Omental fat pad (tissue), 4 donors: ENCODE data around the gene TSN. TPM values are rescaled to one million over a fixed set of nuclear protein-coding genes. Genes with fewer than 3 reads are reported as not detected.

Experiments
- ATAC-seq: fragments of 150-250 bp; one replicate; pipeline ENCODE4 v1.9.1; 2016; ENCODE audit warnings: mild to moderate bottlenecking, moderate library complexity; ENCODE audit not compliant: low FRiP score
- DNase-seq: peaks from one replicate; pipeline ENCODE4 v3.0.0-alpha.2; 2019; ENCODE audit warnings: low spot score
- total RNA-seq, 4 donors: library from RNA; depleted of rRNA; stranded (reverse); fragments of >200 nt; gene quantifications; one replicate each; pipeline ENCODE4 v1.1.0, GENCODE V29; 2016
- TF ChIP-seq, protein P1 (sequence below), 3 donors: fragments of 450-650 bp; IDR thresholded peaks; one replicate each; pipeline ENCODE4 v1.5.1; 2016 to 2017; ENCODE audit warnings: antibody characterized with exemption in 3 of 3, mild to moderate bottlenecking in 3 of 3, moderate library complexity in 2 of 3

Gene TSN
- total RNA-seq, 4 donors from 2014 or later: 28.3 to 39.5 (median 33.2) TPM

GRCh38 chr2:121746071-121746578 is 9.3 kb upstream of the TSN start:
- TF ChIP-seq, protein P1, sequence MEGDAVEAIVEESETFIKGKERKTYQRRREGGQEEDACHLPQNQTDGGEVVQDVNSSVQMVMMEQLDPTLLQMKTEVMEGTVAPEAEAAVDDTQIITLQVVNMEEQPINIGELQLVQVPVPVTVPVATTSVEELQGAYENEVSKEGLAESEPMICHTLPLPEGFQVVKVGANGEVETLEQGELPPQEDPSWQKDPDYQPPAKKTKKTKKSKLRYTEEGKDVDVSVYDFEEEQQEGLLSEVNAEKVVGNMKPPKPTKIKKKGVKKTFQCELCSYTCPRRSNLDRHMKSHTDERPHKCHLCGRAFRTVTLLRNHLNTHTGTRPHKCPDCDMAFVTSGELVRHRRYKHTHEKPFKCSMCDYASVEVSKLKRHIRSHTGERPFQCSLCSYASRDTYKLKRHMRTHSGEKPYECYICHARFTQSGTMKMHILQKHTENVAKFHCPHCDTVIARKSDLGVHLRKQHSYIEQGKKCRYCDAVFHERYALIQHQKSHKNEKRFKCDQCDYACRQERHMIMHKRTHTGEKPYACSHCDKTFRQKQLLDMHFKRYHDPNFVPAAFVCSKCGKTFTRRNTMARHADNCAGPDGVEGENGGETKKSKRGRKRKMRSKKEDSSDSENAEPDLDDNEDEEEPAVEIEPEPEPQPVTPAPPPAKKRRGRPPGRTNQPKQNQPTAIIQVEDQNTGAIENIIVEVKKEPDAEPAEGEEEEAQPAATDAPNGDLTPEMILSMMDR (IDR thresholded peaks at IDR 0.05): no peak
- no peak for DNase-seq
- ATAC-seq: no peak

GRCh38 chr2:121748202-121748601 is 7.2 kb upstream of the TSN start:
- TF ChIP-seq, protein P1 (IDR thresholded peaks at IDR 0.05): no peak
- DNase-seq: no peak
- ATAC-seq: no peak

DNA sequence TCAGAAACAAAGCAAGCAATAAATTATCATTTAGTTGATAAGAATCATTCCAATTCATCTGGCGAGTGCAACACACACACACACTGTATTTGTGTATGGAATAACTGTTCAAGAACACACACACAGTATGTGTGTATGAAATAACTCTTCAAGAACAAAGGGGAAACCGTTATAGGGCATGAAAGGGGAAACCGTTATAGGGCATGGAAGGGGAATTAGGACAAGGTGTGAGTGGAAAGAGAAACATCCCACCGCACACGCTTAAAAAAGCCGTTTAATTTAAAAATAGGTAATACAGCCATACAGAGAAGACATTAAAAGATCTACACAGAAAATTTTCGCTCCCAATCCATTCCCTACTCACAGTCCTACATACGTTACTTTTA is 607 bp upstream of the TSN start:
- no peak for DNase-seq
- no peak for ATAC-seq
- TF ChIP-seq, protein P1 (IDR thresholded peaks at IDR 0.05): no peak

DNA sequence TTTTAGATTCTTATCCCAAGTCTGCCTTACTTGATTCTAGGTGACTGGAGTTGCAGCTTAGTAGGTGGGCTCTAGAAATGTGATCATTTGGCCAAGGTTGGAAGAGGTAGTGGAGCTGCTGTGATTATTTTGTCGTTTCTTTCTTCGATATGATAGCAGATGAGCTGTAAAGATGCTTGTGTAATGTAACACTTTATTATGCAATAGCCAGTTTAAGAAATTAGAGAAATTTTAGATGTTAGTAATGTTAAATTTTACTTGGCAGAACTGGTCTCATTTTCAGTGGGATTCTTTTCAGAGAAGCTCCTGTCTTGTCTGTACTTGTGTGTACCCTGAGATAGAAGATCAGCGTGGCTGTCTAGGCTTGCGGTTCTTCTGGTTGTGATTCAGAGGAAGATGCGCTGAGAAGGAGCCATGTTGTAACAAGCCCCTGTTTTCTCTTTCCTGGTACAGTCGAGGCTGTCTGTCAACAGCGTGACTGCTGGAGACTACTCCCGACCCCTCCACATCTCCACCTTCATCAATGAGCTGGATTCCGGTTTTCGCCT is 9.3 kb downstream of the TSN start:
- TF ChIP-seq, protein P1 (IDR thresholded peaks at IDR 0.05): no peak
- ATAC-seq (no peak), DNase-seq (no peak)

- TF ChIP-seq, protein P1 (IDR thresholded peaks at IDR 0.05): no peak
- ATAC-seq: no peak
- no peak for DNase-seq
Observed at GRCh38 chr2:121766624-121767023, 11.2 kb downstream of the TSN start.

- TF ChIP-seq, protein P1 (IDR thresholded peaks at IDR 0.05): no peak
- DNase-seq: no peak
- no peak for ATAC-seq
Observed at GRCh38 chr2:121768143-121768755, 12.8 kb downstream of the TSN start.
